ENCODE results near the gene TM9SF4. TPM values are rescaled to one million over a fixed set of nuclear protein-coding genes. Genes with fewer than 3 reads are reported as not detected.

Gene TM9SF4
- total RNA-seq, 1 donor from 2014 or later: 106 TPM

GRCh38 chr20:32179515-32179914 is 70.0 kb downstream of the TM9SF4 start:
- DNase-seq: peak; percentile 9
- H3K27ac Mint-ChIP-seq (ENCODE audit: unreplicated experiment): no peak overlapping the region
- peaks cover 20% of the 10 kb centered on the region for H3K36me3 Mint-ChIP-seq (ENCODE audit: unreplicated experiment)
- TF ChIP-seq CTCF (IDR thresholded peaks at IDR 0.05; ENCODE audit: partially characterized antibody, unreplicated experiment): no peak
- peaks cover 5% of the 10 kb centered on the region for H3K27me3 Mint-ChIP-seq (ENCODE audit: unreplicated experiment)
- no peaks in the 10 kb centered on the region for H3K4me1 Mint-ChIP-seq (ENCODE audit: low read depth, unreplicated experiment)
- H3K4me3 Mint-ChIP-seq (ENCODE audit: unreplicated experiment): no peak overlapping the region
- peaks cover 13% of the 10 kb centered on the region for H3K9me3 Mint-ChIP-seq (ENCODE audit: unreplicated experiment)

GRCh38 chr20:32179934-32180333 is 70.4 kb downstream of the TM9SF4 start:
- DNase-seq: no peak
- no peak overlapping the region for H3K4me3 Mint-ChIP-seq (ENCODE audit: unreplicated experiment)
- TF ChIP-seq CTCF (IDR thresholded peaks at IDR 0.05; ENCODE audit: partially characterized antibody, unreplicated experiment): no peak
- peaks cover 9% of the 10 kb centered on the region for H3K9me3 Mint-ChIP-seq (ENCODE audit: unreplicated experiment)
- no peak overlapping the region for H3K27ac Mint-ChIP-seq (ENCODE audit: unreplicated experiment)
- H3K4me1 Mint-ChIP-seq (ENCODE audit: low read depth, unreplicated experiment): no peaks in the 10 kb centered on the region
- H3K27me3 Mint-ChIP-seq (ENCODE audit: unreplicated experiment): peaks cover 5% of the 10 kb centered on the region
- H3K36me3 Mint-ChIP-seq (ENCODE audit: unreplicated experiment): peaks cover 20% of the 10 kb centered on the region

DNA sequence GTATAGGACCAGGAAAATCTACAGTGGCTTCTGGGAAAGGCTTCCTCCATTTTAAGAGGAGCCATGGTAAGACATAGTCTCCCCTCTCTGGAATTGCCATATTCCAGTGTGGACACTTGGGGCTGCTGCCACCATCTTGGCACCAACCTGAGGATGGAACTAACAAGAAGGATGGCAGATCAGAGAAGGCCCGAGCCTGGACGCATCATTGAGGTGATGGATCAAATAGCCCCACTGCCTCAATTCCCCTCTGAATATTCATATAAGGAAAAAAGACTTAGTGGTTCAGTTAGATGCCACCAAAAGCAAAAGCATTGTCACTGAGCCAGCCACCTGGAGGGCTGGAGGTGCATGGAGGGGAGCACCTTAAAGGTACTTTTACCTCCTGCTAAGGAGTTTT is 72.1 kb downstream of the TM9SF4 start:
- Mint-ChIP-seq H3K9me3 (ENCODE audit: unreplicated experiment) (peaks cover 9% of the 10 kb centered on the region), H3K27me3 (ENCODE audit: unreplicated experiment) (peaks cover 5% of the 10 kb centered on the region), H3K36me3 (ENCODE audit: unreplicated experiment) (peaks cover 20% of the 10 kb centered on the region), H3K27ac (ENCODE audit: unreplicated experiment) (no peak overlapping the region), H3K4me1 (ENCODE audit: low read depth, unreplicated experiment) (no peaks in the 10 kb centered on the region), H3K4me3 (ENCODE audit: unreplicated experiment) (no peak overlapping the region)
- DNase-seq: no peak
- no peak for TF ChIP-seq CTCF (IDR thresholded peaks at IDR 0.05; ENCODE audit: partially characterized antibody, unreplicated experiment)

- Mint-ChIP-seq H3K4me3 (ENCODE audit: unreplicated experiment) (no peak overlapping the region), H3K27ac (ENCODE audit: unreplicated experiment) (no peak overlapping the region), H3K4me1 (ENCODE audit: low read depth, unreplicated experiment) (peaks cover 3% of the 10 kb centered on the region), H3K36me3 (ENCODE audit: unreplicated experiment) (peaks cover 4% of the 10 kb centered on the region), H3K27me3 (ENCODE audit: unreplicated experiment) (peaks cover 13% of the 10 kb centered on the region), H3K9me3 (ENCODE audit: unreplicated experiment) (peaks cover 9% of the 10 kb centered on the region)
- TF ChIP-seq CTCF (IDR thresholded peaks at IDR 0.05; ENCODE audit: partially characterized antibody, unreplicated experiment): no peak
- DNase-seq: peak; percentile 13
Measured at GRCh38 chr20:32183947-32184635, 74.6 kb downstream of the TM9SF4 start.

DNA sequence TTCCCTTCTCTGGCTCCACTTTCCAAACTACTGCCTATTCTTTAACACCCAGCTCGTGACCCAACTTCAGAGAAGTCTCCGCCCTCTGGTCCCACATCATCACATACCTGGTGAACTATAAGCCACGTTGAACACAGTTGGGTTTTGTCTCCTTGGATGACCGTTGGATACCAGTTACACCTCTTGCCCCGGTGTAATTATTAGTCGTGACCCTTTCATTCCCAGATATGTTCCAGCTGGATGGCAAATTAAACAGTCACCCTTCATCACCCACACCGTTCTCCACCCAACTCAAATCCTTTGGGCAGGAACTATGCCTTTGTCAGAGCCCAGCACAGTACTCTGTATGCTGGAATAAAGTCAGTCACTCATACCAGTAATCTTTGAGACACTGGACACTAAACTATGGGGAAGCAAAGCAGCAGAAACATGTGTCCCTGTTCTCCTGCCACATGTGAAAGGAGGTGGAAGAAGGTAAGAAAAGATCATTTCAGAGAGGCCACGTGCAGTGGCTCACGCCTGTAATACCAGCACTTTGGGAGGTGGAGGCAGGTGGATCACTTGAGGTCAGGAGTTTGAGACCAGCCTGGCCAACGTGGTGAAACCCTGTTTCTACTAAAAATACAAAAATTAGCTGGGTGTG is 75.6 kb downstream of the TM9SF4 start:
- H3K27ac Mint-ChIP-seq (ENCODE audit: unreplicated experiment): no peak overlapping the region
- H3K27me3 Mint-ChIP-seq (ENCODE audit: unreplicated experiment): peaks cover 13% of the 10 kb centered on the region
- peaks cover 4% of the 10 kb centered on the region for H3K4me1 Mint-ChIP-seq (ENCODE audit: low read depth, unreplicated experiment)
- DNase-seq: no peak
- no peak overlapping the region for H3K4me3 Mint-ChIP-seq (ENCODE audit: unreplicated experiment)
- peaks cover 4% of the 10 kb centered on the region for H3K36me3 Mint-ChIP-seq (ENCODE audit: unreplicated experiment)
- H3K9me3 Mint-ChIP-seq (ENCODE audit: unreplicated experiment): peaks cover 11% of the 10 kb centered on the region
- no peak for TF ChIP-seq CTCF (IDR thresholded peaks at IDR 0.05; ENCODE audit: partially characterized antibody, unreplicated experiment)

All from glutamatergic neuron (in vitro differentiated cells).